Keratinocyte (primary cell): ENCODE results near the gene CDC42EP3. TPM values are rescaled to one million over a fixed set of nuclear protein-coding genes. Genes with fewer than 3 reads are reported as not detected.

ENCODE experiments used
- DNase-seq: peaks from one replicate; pipeline ENCODE4 v3.0.0-alpha.2; 2011; ENCODE audit warnings: low read depth, missing footprints, low spot score
- FAIRE-seq: peaks from 2 replicates; lab custom pipeline; 2011; peaks lifted over from hg19 to GRCh38; lab: Jason Lieb, UNC
- H2AFZ ChIP-seq: 2 replicates; pipeline ENCODE4 v1.6.0; 2012; ENCODE audit warnings: low read length, control low read depth, inconsistent platforms; ENCODE audit not compliant: control insufficient read depth
- H3K27ac ChIP-seq: 2 replicates; pipeline ENCODE4 v1.5.1; 2011; ENCODE audit warnings: low read length; ENCODE audit not compliant: control insufficient read depth, insufficient read depth
- H3K27me3 ChIP-seq: 3 replicates; pipeline ENCODE4 v1.6.0; 2011; ENCODE audit warnings: low read length; ENCODE audit not compliant: control insufficient read depth, insufficient read depth; ENCODE audit errors: extremely low read depth
- H3K36me3 ChIP-seq, 2 experiments: 2 replicates in 1 of 2; 3 replicates in 1 of 2; pipeline ENCODE4 v1.5.1; 2011; ENCODE audit warnings: low read length in 2 of 2, mild to moderate bottlenecking in 1 of 2; ENCODE audit not compliant: control insufficient read depth in 2 of 2, insufficient read depth in 2 of 2; ENCODE audit errors: extremely low read depth in 1 of 2
- H3K4me1 ChIP-seq: 3 replicates; pipeline ENCODE4 v1.5.1; 2011; ENCODE audit warnings: low read length; ENCODE audit not compliant: control insufficient read depth, insufficient read depth; ENCODE audit errors: extremely low read depth
- H3K4me2 ChIP-seq: 3 replicates; pipeline ENCODE4 v1.6.0; 2011; ENCODE audit warnings: low read depth, low read length; ENCODE audit not compliant: control insufficient read depth, insufficient read depth; ENCODE audit errors: extremely low read depth
- H3K4me3 ChIP-seq, 3 experiments: fragments of 200-600 bp in 1 of 3; sonication (generic) in 1 of 3; 2 replicates in 2 of 3; 3 replicates in 1 of 3; pipeline ENCODE4 v1.5.1; 2011 to 2016; ENCODE audit warnings: low read length in 3 of 3, mild to moderate bottlenecking in 3 of 3, control low read depth in 2 of 3, inconsistent platforms in 1 of 3, low read depth in 1 of 3, mixed read lengths in 1 of 3, mixed run types in 1 of 3, moderate library complexity in 1 of 3; ENCODE audit not compliant: control insufficient read depth in 2 of 3, insufficient read depth in 2 of 3; ENCODE audit errors: extremely low read depth in 1 of 3
- H3K79me2 ChIP-seq: 2 replicates; pipeline ENCODE4 v1.6.0; 2012; ENCODE audit warnings: low read length; ENCODE audit not compliant: control insufficient read depth, insufficient read depth
- H3K9ac ChIP-seq: 3 replicates; pipeline ENCODE4 v1.6.0; 2011; ENCODE audit warnings: low read length; ENCODE audit not compliant: control insufficient read depth, insufficient read depth; ENCODE audit errors: extremely low read depth
- H3K9me1 ChIP-seq: 3 replicates; pipeline ENCODE4 v1.6.0; 2011; ENCODE audit warnings: low read length; ENCODE audit not compliant: control insufficient read depth, insufficient read depth; ENCODE audit errors: extremely low read depth
- H3K9me3 ChIP-seq: 2 replicates; pipeline ENCODE4 v1.5.1; 2012; ENCODE audit warnings: low read depth, low read length; ENCODE audit not compliant: control insufficient read depth
- H4K20me1 ChIP-seq: 3 replicates; pipeline ENCODE4 v1.6.0; 2011; ENCODE audit warnings: low read length; ENCODE audit not compliant: control insufficient read depth, insufficient read depth; ENCODE audit errors: extremely low read depth
- CTCF ChIP-seq, 3 experiments: IDR thresholded peaks in 1 of 3; conservative IDR thresholded peaks in 1 of 3; optimal IDR thresholded peaks in 1 of 3; 2 replicates in 2 of 3; 3 replicates in 1 of 3; pipeline versions ENCODE3 to v1.5.1; 2011; ENCODE audit warnings: low read length in 3 of 3, mild to moderate bottlenecking in 3 of 3, moderate library complexity in 2 of 3, control low read depth in 1 of 3, inconsistent platforms in 1 of 3; ENCODE audit not compliant: insufficient read depth in 2 of 3; ENCODE audit errors: extremely low read depth in 1 of 3
- EZH2 ChIP-seq: IDR thresholded peaks from one replicate; pipeline ENCODE4 v1.6.1; 2012; ENCODE audit warnings: inconsistent platforms, mild to moderate bottlenecking, low read length, moderate library complexity
- dilution Hi-C: fragments of 300-500 bp; cut with MboI; formaldehyde crosslinking; loops from one replicate; pipeline ENCODE4 v1.7.0; 2020; ENCODE audit warnings: low sequenced_read_pairs; ENCODE audit not compliant: extremely low pct_ligation_motif_present
- polyA plus RNA-seq, 5 experiments: library from polyadenylated mRNA; depleted of rRNA in 3 of 5; stranded (reverse) in 3 of 5; stranded (forward) in 1 of 5; unstranded in 1 of 5; fragments of >200 nt; gene quantifications; 1 replicate in 1 of 5; 2 replicates in 3 of 5; 3 replicates in 1 of 5; pipeline versions ENCODE4 v1.2.1 to v1.2.3, GENCODE V29; 2011 to 2012; ENCODE audit warnings: missing spikeins in 2 of 5, low read depth in 1 of 5, low replicate concordance in 1 of 5

Gene CDC42EP3
- polyA plus RNA-seq, 1 donor (not counting 4 experiments of a cell fraction or from before 2014, with no cell fraction given) = 34.6 TPM

GRCh38 chr2:37631698-37632097, 39.7 kb downstream of the CDC42EP3 start:
- H2AFZ ChIP-seq = no peak overlapping the region
- no peaks in the 10 kb centered on the region for H3K9me3 ChIP-seq
- no peak for DNase-seq
- no peak overlapping the region for H3K4me3 ChIP-seq
- no peaks in the 10 kb centered on the region for H3K36me3 ChIP-seq
- no peak for TF ChIP-seq EZH2
- TF ChIP-seq CTCF (optimal IDR thresholded peaks at IDR 0.05 in 1 of 3, IDR thresholded peaks at IDR 0.05 in 1 of 3, conservative IDR thresholded peaks at IDR 0.05 in 1 of 3; ENCODE audit: extremely low read depth in 1 of 3, insufficient read depth in 2 of 3, low read length in 3 of 3) = no peak
- H3K27ac ChIP-seq = no peak overlapping the region
- no peak overlapping the region for H3K9ac ChIP-seq
- no peaks in the 10 kb centered on the region for H3K27me3 ChIP-seq
- H4K20me1 ChIP-seq = no peaks in the 10 kb centered on the region
- no peaks in the 10 kb centered on the region for H3K9me1 ChIP-seq
- no peak overlapping the region for H3K4me2 ChIP-seq
- no peaks in the 10 kb centered on the region for H3K79me2 ChIP-seq
- peaks cover 29% of the 10 kb centered on the region for H3K4me1 ChIP-seq
- dilution Hi-C loops = no loop called here
- FAIRE-seq = no peak

GRCh38 chr2:37631292-37631691, 40.1 kb downstream of the CDC42EP3 start:
- Histone ChIP-seq H3K4me3 (no peak overlapping the region), H3K4me2 (no peak overlapping the region), H3K9ac (no peak overlapping the region), H3K4me1 (peaks cover 29% of the 10 kb centered on the region), H3K9me3 (no peaks in the 10 kb centered on the region), H4K20me1 (no peaks in the 10 kb centered on the region), H3K36me3 (no peaks in the 10 kb centered on the region), H3K27ac (no peak overlapping the region), H3K9me1 (no peaks in the 10 kb centered on the region), H3K79me2 (no peaks in the 10 kb centered on the region), H3K27me3 (no peaks in the 10 kb centered on the region), H2AFZ (no peak overlapping the region)
- dilution Hi-C loops = no loop called here
- no peak for DNase-seq
- FAIRE-seq = no peak
- no peak for TF ChIP-seq CTCF (optimal IDR thresholded peaks at IDR 0.05 in 1 of 3, IDR thresholded peaks at IDR 0.05 in 1 of 3, conservative IDR thresholded peaks at IDR 0.05 in 1 of 3; ENCODE audit: extremely low read depth in 1 of 3, insufficient read depth in 2 of 3, low read length in 3 of 3)
- no peak for TF ChIP-seq EZH2
